ENCODE measurements around the gene CBX8.

Gene CBX8

DNA sequence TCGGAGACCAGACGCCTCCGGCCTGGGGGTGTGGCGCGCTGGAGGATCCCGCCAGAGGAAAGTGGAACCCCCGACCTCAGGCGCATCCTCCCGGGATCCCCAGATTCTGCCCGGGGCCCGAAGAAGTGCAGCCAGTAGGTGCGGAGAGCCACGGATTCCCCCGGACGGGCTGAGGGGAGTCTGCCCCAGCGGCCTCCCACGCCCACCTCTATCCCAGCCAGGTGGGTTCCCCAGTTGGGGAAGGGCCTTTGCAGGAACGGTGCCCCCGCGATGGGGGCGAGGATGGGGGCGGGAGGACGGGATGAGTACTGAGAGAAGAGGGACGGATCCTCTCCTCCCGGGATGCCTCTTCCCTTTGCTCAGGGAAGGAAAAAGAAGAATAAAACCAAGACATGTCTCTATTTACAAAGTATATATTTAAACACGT lies 5.1 kb downstream of the CBX8 start:
- DNase-seq = no peak

DNA sequence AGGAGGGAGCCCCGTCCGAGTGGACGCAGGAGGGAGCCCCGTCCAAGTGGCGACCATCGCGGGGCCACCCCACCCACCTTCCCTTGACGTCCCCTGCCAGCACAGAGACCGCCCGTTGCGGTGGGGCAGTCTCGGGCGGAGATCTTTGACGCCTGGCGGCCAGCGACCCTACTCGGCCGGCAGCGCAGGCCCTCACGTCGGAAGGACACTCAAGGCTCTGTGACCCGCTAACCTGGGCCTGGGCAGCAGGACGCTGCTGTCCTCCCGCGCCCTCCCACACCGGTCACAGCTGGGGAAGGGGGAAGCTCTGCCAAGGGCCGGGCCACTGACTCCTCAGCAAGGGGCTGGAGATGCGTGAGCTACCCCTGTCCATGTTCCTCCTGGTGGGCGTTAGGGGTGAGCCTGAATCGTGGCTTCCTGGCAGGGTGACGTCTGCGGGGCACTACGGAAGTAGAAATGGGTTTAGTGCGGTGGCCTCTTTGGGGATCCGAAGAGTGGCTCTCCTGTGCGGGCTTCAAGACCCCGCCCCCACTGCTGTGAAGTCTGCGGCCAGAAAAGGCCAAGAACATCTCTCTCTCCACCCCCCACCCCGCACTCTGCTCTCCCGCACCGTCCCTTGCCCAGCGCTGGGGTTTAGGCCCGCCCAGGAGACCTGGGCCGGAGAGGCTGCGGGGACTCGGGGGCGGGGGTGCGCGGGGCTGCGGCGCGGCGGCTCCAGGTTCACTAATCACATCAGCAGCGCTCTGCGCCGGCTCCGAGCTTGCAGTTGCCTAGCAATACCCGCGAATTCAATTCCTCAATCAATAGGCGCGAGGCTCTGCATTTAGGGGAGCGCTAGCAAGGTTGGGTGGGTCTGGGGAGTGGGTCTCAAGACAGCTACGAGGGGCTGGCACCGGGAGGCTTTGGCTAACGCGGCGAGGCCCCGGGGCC lies 5.8 kb downstream of the CBX8 start:
- DNase-seq = no peak

DNA sequence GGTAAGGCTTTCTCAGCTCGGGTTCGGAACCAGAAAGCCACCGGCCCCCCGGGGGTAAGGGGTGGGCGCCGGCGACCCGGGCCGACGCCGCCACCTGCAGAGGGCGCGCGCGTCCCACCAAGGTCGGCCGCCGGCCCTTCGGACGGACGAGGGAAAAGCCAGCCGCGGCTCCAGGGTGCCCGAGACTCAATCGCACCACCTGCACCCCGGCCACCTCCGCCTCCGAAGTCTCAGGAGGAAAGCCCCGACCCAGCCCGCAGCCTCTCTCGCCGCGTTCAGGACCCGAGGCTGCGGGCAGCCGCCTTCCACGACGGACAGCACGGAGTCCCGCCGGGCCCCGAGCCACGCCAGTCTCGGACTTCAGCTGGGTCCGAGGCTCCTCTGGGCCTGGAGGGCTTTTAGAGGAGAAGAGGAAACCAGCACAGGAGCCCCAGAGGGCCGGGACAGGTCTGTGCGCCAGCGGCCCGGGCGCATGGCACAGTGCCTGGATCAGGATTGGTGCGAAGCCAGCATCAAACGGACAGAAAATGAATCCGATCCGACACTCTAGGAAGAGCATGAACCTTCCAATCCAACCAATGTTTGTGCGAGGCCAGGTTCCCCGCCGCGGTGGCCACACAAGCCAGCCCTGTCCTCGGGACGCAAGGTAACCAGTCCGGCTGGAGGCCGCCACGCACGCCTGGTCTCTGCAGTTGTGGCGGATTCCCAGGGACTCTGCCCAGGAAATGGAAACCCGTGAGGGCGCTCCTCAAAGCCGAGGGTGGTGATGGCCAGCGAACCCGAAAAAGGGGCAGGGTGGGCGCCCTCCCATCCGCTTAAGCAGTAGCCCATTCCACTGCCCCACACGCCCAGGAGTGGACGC lies 6.7 kb downstream of the CBX8 start:
- peak in 1 of 2 experiments; percentile 57 for DNase-seq

DNA sequence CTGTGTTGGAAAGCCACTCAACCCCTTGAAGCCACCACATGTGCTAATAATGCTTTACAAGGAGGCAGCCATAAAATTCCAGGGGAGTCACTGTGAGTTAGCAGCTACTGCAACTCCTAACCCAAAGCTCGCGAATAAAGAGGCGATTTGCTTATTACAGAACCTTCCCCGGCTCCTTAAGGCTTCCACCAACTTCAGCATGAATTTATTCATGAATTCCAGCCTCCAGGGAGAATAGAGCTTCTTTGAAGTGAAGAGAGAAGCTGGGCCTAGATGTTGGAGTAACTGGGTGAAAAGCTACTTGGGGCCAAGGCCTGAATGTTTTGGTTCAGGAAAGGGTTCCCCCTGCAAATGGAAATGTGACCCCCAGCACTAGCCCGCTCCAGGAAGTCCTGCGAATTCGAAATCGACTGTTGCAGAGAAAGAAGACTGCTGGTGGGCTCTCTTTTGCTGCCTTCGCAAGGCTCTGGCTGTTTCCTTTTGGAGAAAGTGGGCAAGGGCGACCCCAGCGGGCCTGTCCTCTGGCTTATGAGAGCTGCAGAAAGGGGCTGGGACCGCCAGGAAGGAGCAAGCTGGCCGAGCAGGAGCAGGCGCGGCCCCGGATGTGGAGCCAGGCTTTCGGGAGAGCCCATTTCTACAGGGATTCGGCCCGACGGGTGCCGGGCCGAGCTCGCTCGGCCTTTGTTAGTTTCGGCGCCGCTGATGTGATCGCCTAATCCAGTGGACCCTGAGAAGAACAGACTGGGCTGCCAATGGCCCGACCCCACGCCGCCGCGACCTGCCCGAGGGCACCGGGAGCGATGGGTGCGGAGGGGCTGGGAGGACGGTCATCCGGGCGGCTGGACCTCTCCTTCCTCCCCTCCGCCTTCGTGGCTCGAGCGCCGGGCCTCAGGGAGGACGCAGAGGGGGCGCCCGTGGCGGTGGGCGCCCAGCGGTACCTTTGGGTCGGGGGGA lies 7.6 kb downstream of the CBX8 start:
- DNase-seq = no peak

DNA sequence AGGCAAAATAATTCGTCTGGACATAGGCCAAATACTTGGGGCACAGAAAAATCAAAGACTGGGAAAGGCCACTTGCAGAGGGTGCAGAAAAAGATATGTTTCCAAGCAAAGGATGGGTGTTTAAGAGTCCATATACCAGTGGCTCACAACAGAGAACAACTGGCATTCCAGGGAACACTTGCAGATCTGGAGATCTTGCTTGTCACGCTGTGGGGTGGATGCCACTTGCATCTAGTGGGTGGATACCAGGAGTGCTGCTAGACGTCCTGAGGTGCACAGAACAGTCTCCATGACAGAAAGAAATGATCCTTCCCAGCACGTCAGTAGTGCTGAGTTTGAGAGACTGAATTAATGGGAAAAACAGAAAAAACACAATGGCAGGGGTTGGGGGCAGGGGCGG lies 8.4 kb downstream of the CBX8 start:
- DNase-seq = no peak

DNA sequence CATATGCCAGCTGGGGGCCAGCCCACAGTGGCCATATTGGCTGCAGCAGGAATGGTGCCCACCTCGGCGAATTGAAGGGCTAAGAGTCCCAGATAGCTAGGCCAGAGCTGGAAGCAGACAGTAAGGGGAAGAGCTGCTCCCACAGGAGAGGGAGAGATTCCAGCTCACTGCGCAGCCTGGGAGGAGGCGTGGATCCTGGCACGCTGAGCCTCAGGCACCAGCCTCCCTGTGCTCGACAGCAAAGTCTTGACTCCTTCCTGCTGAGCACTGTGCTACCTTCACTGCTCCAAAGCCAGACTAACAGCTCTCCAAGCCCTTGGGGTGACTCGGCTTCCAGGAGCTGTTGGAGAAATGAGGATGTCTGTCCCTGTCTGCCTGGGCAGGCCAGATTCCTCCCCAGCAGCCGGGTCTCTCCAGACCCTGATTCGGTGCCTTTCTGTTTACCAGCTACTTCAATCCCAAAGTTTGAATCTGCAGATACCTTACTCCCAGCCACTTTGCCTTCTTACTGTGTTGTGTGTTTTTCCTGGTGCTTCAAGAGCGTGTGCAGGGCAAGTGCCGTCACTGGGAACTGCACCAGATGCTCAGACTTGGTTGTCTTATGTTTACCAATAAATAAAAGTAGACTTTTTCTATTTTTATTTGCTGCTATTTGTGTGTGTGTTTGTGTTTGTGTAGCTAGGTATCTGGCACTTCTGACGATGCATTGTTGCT lies 9.8 kb downstream of the CBX8 start:
- no peak for DNase-seq

DNA sequence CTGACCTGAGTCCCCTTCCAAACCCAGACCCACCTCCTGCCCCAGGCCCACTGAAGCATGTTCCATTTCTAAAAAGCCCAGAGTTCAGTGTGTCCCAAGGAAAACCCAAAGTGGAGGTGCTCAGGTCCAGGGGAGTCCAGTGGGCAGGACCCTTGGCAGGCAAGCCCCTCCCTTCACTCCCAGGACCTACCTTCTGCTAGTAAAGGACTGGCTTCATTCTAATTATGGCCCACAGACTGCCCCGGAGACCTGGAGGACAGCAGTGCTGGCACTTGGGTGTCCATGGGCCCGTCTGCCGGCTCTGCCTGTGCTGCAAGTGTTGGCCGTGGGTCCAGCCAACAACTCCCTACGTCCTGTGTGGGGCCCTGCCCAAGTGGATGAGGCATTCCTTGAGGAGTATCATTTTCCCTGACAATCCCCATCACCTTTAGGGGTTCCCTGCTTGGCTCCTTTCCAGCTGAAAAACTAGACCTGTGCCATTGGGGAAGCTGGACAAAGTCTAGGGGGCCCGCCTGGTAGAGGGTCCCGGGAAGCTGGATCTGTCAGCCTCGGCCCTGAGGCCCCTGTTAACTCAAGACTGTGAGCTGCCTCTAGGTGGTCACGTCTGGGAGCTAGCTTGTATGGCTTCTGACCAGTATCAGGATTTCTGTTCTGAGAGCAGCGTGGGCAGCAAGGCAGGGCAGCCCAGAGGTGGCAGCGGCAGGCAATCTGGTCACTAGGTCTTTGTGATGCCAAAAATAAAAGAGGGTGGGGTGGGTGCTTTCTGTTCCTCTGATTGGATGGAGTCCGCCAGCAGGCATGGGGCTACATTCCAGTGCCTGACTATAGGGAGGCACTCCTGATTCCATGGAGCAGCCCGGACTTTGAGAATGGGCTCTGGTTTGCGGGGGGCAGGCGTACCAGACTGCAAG lies 10.7 kb downstream of the CBX8 start:
- DNase-seq = no peak

DNA sequence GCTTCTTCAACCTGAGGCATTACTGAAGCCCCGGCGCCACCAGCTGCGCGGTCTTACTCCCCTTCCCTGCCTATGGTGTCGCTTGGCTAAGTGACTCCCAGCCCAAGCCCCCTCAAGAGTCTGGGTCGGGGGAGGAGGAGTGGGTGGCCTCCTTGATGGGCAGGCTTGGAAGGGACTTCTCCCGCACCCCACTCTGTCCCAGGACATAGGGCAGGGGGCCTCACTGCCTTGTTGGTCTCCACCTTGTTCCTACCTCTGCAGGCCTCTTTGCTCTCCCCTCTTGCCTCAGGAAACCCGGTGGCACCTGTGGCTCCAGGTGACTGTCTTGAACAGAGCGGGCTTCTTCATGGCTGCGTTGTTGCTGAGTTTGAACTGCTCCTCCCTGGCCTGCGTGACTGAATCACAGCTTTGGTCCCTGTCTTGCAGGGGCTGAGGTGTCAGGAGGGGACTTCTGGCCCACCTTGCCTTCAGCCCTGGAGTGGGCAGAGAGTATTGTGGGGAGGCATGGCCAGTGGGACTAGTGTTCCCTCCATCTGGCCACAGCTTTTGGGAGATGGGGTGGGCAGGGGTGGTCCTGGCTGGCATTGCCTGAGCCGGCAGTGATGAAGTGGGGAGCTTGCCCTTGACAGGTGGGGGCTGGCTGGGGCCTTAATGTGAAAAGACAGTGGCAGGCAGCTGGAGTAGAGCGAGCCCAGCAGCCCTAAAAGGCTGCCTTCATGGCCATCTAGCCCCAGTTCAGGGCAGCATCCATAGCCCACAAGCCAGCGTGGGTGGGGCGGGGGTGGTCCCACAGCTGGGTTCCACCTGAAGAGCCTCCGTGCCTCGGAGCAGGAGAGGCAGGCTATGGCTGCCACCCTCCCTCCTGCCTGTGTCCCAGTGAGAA lies 11.6 kb downstream of the CBX8 start:
- DNase-seq = no peak

DNA sequence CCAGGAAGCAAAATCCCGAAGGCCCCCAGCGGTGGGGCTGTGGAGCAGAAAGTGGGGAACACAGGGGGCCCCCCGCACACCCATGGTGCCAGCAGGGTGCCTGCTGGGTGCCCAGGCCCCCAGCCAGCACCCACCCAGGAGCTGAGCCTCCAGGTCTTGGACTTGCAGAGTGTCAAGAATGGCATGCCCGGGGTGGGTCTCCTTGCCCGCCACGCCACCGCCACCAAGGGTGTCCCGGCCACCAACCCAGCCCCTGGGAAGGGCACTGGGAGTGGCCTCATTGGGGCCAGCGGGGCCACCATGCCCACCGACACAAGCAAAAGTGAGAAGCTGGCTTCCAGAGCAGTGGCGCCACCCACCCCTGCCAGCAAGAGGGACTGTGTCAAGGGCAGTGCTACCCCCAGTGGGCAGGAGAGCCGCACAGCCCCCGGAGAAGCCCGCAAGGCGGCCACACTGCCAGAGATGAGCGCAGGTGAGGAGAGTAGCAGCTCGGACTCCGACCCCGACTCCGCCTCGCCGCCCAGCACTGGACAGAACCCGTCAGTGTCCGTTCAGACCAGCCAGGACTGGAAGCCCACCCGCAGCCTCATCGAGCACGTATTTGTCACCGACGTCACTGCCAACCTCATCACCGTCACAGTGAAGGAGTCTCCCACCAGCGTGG lies 12.4 kb downstream of the CBX8 start:
- no peak for DNase-seq

DNA sequence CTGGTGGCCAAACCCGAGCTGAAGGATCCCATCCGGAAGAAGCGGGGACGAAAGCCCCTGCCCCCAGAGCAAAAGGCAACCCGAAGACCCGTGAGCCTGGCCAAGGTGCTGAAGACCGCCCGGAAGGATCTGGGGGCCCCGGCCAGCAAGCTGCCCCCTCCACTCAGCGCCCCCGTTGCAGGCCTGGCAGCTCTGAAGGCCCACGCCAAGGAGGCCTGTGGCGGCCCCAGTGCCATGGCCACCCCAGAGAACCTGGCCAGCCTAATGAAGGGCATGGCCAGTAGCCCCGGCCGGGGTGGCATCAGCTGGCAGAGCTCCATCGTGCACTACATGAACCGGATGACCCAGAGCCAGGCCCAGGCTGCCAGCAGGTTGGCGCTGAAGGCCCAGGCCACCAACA lies 13.0 kb downstream of the CBX8 start:
- DNase-seq = no peak

DNA sequence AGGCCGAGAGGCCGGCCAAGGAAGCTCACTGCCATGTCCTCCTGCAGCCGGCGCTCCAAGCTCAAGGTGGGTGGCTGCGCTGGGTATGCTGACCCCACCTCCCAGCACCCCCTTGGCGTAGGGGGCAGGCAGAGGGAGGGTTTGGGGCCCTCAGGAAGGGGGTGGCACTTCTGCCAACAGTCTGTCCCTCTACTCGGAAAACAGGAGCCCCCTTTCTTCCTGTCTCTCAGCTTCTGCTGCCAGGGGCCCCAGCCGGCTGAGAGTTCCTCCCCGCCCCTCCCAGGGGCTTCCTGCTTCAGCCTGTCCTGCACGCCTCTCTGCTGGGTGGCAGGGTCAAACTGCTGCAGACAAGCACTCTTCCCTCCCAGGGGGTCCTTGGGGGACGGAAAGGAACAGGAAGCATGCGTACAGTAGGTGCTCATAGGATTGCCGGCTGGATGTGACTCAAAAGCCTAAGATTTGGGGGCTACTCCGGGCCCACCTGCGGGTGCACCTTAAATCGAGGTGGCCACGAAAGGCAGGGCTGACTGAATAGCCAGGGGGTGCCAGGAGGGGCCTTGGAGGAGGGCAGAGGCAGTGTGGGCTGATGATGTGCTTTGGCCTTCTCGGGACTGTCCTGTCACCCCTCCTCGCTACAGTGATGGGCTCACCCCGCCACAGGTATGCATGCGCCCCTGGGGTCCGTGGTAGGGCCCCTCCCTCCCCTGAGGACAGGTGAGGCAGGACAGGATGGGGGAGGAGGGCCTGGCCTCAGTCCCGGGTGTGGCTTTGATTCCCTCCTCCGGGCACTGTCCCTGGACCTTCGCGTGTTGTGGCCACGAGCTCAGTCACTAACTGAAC lies 14.9 kb downstream of the CBX8 start:
- DNase-seq = no peak

DNA sequence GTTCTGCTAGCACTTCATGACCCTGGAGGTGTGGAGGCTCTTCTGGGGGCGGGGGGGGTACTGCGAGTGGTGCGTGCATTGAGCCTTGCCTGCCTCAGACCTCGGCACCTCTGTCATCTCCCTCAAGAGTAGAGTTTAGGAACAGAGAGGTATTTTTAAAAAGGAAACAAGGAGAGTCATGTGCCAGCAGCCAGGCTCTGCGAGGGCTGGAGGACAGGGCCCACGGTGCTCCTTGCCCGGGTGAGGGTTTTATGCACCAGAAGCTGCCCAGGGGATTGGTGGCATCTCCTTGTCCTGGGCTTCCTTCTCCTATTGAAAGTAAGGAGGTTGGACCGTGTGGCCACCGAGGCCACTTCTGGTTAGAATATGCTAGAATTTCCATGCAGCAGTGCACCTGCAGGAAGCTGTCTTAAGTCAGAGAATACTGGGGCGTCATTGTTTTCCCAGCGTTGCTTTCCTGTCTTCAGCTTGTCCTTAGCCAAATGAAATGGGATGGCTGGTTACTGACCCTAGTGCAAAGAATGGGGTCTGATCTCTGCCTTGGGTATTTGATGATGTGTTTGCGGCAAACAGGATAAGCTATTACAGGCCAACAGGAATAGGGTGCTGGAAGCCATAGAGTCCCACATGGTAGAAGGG lies 15.7 kb downstream of the CBX8 start:
- DNase-seq = no peak

DNA sequence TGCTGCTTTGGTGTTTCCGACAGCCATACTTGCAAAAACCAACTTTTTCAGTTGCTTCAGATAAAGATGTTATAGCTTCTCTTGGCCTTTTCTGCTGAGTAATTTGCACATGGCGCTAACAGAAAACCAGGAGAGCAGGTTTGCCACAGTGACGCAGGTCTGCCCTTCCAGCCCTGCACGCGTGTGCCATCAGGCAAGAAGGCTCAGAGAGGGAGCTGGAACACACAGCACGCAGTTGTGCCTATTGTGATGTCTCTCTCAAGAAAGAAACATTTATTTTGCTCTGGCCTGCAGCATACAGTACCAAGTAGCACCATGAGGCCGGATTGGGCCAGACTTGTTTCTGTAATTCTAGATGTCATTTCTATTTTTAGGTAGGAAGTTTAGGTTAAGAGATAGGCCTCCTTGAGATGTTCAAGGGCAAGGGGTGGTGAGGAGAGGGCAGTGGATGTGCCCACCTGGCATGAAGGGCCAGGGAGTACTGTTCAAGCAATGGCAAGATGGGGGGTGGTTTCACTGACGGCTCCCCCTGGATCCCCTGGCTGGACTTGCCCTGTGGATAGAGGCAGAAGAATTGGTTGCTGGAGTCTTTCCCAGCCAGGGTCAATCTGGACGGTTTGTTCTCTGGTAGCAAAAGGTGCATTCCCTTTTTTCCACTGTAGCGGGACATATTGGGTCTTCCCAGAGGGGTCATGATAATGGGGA lies 17.1 kb downstream of the CBX8 start:
- no peak for DNase-seq

DNA sequence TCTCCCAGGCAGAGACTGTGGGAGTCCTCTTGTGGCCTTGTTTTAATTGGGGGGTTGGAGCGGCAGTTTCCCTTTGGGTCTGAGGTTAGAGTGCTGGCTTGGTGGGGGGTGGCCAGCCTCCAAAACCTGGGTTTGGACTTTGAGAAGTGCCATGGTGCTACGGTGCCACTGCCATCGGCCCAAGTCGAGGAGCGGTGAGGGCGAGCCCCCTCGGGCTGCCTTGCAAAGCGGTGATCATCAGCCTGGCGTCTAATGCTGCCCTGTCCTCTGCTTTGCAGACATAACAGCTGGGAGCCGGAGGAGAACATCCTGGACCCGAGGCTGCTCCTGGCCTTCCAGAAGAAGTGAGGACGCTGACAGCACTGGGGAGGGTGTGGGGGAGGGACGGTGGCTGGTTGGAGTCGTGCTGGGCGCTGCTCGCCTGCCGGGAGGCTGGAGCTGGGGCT lies 17.8 kb downstream of the CBX8 start:
- DNase-seq = no peak

DNA sequence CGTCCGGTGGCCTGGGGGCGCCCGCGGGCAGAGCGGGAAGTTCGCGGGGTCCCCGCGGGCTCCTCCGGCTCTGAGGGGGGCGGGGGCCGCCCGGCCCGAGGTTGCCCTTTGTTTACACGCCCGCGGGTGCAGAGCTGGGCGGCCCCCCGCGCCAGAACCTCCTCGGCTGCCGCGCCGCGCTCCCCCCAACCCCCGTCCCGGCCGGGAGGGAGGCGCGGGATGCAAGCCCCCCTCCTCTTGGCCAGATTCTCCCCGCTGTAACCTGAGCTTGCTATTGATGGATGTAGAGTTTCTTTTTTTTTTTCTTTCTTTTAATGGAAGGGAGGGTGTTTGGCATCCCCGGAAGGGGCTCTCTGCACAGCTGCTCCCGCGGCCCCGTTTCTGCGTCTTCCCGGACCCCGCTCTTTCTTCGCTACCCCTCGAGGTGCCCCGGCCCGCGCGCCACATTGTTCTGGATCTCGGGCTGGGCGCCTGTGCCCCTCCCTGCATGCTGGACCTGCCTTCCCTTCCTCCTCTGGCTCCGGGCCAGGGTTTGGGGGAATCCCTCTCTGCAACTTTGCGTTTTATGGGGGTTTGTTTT lies 18.3 kb downstream of the CBX8 start:
- peak in 1 of 2 experiments; percentile 55 for DNase-seq

DNA sequence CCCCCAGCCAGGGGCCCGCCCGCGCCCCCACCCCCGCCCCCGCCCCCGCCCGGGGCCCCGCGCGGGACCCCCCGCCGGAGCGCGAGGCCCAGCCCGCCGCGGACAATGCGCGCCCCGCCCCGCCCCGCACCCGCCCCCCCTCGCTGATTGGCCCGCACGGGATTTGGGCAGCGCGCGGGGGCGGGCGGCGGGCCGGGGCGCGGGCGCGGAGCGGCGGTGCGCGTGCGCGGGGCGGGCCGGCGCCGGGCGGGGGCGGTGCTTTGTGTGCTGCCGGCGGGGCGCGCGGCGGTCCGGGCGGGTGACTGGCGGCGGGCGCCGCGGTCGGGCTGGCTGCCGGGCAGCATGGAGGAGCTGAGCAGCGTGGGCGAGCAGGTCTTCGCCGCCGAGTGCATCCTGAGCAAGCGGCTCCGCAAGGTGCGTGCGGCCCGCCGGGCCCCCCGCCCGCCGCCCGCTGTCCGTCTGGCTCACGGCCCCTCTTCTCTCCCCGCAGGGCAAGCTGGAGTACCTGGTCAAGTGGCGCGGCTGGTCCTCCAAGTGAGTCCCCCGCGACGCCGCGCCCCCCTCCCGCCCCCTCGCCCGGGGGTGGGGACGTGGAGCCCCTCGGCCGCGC lies 18.9 kb downstream of the CBX8 start, which contains the start of gene CBX2:
TSS of gene CBX2 (plus strand) at position 255 of the 610 bp plus-strand sequence. CDS start at position 343, 88 bp downstream.
- DNase-seq = peak; percentile 84 to 87
